Omental fat pad (tissue), 4 donors: Measurements from ENCODE around the gene NCBP2L. TPM values are rescaled to one million over a fixed set of nuclear protein-coding genes. Genes with fewer than 3 reads are reported as not detected.

Source experiments
- ATAC-seq: fragments of 150-250 bp; one replicate; pipeline ENCODE4 v1.9.1; 2016; ENCODE audit warnings: mild to moderate bottlenecking, moderate library complexity; ENCODE audit not compliant: low FRiP score
- DNase-seq: peaks from one replicate; pipeline ENCODE4 v3.0.0-alpha.2; 2019; ENCODE audit warnings: low spot score
- total RNA-seq, 4 donors: library from RNA; depleted of rRNA; stranded (reverse); fragments of >200 nt; gene quantifications; one replicate each; pipeline ENCODE4 v1.1.0, GENCODE V29; 2016
- TF ChIP-seq, protein P1 (sequence below), 3 donors: fragments of 450-650 bp; IDR thresholded peaks; one replicate each; pipeline ENCODE4 v1.5.1; 2016 to 2017; ENCODE audit warnings: antibody characterized with exemption in 3 of 3, mild to moderate bottlenecking in 3 of 3, moderate library complexity in 2 of 3

Gene NCBP2L
- total RNA-seq, 4 donors from 2014 or later, result 0.47 TPM; not detected in 3

DNA sequence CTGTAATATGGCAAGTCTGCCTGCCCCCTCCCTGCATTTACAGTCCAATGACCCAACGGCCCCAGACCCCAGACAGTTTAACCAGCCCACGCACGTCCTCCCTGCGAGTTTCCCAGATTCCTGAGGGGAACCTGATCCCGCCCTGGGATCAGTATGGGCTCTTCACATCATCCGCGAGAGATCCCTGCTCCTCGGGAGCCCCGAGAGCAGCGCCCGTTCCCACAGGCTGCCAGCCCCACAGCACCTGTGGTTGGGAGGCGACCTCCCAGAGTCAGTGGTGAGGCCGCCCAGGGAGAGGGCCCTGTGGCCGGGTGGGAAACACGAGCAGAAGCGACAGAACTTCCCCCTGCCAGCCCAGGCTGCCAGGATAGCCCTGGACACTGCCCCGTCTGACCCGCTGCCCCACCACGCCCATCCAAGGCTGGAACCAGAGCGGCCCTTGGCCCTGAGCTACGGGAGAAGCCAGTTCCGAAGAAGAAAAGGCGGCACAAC is 34.8 kb upstream of the NCBP2L start:
- ATAC-seq, result no peak

DNA sequence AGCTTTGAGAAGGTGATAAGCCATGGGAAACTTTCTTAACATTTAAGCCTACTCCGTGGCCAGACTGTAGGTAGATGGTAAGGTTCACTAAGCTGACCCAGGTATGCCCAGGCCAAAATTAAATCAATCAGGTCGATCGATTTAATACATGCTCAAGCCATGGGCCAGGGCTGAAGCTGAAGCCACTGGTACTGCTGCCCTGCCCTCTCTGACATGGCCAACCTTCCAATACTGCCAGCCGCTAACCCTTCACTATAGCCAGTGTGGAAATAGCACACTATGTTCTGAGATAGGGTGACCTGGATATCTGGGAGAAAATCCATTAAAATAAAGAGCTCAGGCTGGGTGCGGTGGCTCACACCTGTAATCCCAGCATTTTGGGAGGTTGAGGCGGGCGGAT is 33.5 kb upstream of the NCBP2L start:
- TF ChIP-seq, protein P1, sequence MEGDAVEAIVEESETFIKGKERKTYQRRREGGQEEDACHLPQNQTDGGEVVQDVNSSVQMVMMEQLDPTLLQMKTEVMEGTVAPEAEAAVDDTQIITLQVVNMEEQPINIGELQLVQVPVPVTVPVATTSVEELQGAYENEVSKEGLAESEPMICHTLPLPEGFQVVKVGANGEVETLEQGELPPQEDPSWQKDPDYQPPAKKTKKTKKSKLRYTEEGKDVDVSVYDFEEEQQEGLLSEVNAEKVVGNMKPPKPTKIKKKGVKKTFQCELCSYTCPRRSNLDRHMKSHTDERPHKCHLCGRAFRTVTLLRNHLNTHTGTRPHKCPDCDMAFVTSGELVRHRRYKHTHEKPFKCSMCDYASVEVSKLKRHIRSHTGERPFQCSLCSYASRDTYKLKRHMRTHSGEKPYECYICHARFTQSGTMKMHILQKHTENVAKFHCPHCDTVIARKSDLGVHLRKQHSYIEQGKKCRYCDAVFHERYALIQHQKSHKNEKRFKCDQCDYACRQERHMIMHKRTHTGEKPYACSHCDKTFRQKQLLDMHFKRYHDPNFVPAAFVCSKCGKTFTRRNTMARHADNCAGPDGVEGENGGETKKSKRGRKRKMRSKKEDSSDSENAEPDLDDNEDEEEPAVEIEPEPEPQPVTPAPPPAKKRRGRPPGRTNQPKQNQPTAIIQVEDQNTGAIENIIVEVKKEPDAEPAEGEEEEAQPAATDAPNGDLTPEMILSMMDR (IDR thresholded peaks at IDR 0.05), result no peak
- ATAC-seq (no peak), DNase-seq (no peak)

More for the DNA sequence above, 34.8 kb upstream of the NCBP2L start:
- no peak for DNase-seq
- TF ChIP-seq, protein P1 (IDR thresholded peaks at IDR 0.05), result no peak

DNA sequence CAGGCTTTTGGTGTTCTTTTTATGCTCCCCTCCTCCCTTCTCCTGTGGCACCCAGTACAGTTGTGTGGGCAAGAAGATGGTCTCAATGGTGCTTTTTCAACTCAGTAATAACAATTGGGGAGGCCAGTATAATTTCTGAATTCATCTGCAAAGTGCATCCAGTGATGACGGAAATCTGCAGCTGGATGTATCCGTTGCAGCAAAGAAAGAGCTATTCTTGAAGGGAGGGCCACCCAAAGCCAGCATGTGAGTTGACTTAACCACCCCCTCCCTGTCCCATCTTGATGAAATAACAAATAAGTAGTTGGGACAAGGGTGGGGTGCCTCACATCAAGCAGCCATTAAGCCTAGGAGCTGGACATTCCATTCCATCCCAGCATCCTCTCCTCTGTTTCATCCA is 32.7 kb upstream of the NCBP2L start:
- DNase-seq (no peak), ATAC-seq (no peak)

DNA sequence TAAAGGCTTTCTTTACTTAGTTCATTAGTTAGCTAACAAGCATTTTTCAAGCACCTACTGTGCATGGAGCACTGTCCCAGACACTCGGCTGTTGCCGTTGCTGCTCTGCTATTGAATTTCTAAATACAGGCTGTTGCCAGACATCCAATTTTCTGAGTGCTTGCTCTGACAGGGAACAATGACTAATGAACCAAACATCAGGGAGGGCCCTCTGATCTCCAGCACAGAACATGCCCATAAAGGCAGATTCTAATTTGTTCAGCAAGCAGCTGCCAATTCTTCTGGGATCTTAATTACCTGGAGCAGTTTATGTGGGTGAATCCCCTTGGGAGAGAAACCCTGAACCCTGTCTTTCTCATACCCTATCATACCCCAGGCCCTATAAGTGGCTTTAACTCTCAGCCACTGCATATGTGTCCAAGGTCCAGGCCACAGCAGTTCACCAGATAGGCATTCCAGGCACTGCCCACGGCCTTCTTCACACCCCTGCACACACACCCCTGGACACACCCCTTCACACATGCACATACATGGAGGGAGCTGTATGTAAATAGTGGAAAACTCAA is 29.9 kb upstream of the NCBP2L start:
- no peak for ATAC-seq
- TF ChIP-seq, protein P1 (IDR thresholded peaks at IDR 0.05), result no peak
- no peak for DNase-seq

More for the DNA sequence above, 32.7 kb upstream of the NCBP2L start:
- TF ChIP-seq, protein P1 (IDR thresholded peaks at IDR 0.05), result no peak

DNA sequence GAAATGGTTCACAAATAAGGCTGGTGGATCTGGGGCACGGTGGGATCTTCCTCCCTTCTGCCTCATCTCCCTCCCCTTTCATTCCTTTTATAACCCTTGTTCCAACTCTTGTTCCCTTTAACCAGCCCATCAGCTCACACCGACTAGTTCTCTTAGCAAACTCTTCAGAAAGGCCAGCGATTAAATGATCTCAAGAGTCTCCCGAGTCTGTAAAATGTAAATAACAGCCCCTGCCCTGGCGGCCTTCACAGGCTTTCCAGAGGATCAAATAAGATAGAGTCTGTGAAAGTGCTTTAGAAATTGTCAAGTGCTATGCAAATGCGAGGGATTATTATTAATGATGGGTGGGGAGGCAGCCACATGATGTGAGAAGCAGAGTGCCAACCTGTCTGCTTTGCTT is 29.0 kb upstream of the NCBP2L start:
- TF ChIP-seq, protein P1 (IDR thresholded peaks at IDR 0.05), result no peak

DNA sequence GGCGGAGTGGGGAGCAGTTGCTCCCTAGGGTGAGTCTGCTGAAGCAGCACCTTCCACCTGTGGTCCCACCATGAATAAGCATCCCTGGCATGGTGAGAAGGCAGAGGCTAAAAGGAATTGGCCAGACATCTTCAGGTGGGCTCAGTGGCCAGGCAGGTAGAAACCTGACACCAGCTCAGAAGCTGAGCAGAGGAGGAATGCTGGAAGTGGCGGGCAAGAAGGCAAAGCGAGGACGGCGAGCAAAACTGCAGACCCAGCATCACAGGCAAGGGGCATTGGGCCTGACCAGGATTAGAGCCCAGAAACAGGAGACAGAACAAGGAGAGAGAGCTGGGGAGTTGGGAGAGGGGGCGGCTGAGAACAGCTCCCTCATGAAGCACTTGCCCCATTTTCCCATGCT is 27.3 kb upstream of the NCBP2L start:
- ATAC-seq, result no peak
- no peak for DNase-seq
- TF ChIP-seq, protein P1 (IDR thresholded peaks at IDR 0.05), result no peak

More for the DNA sequence above, 29.0 kb upstream of the NCBP2L start:
- ATAC-seq (no peak), DNase-seq (no peak)

DNA sequence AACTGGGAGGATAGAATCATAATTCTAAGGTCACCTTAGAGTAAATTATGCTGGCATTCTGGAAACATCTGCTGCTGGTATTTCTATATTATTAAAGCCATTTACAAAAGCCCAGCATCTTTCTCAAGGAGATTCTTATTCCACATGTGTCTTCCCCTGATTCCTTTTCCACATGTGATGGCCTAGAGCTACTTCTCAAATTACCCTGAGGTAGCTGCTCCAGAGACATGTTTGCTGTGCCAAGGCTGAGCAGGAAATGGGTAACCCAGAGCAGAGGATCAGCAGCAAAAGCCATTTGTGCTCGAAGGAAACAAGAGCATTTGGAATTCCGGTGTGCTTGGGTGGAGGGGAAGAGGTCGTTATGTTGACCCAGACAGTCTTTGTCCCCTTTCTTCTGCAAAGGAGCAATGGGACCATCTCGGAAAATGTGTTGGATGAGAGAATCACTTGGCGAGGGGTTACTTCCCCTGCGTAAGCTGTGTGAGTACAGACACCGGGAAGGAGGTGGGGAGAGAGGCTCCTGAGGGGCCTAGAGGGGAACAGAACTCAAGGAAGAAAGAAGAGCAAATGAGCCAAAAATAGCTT is 26.6 kb upstream of the NCBP2L start:
- ATAC-seq, result no peak
- DNase-seq, result no peak
- TF ChIP-seq, protein P1 (IDR thresholded peaks at IDR 0.05), result no peak
